HEK293 (cell line): ENCODE data around the gene NUDT3.

ENCODE experiments used
- BCL11B ChIP-seq: fragments of 450-650 bp; formaldehyde crosslinking; IDR thresholded peaks from 2 replicates; pipeline ENCODE4 v1.5.1; 2016; ENCODE audit warnings: low read depth, missing biosample characterization, missing genetic modification characterization
- KLF17 ChIP-seq: fragments of 450-650 bp; formaldehyde crosslinking; IDR thresholded peaks from 2 replicates; pipeline ENCODE4 v1.5.1; 2016; ENCODE audit warnings: missing biosample characterization, missing genetic modification characterization
- PBX3 ChIP-seq: sonication (generic); formaldehyde crosslinking; IDR thresholded peaks from 2 replicates; pipeline ENCODE4 v1.8.1; 2022; ENCODE audit warnings: mild to moderate bottlenecking, moderate library complexity, missing genetic modification reagents
- YY1 ChIP-seq: fragments of 450-650 bp; formaldehyde crosslinking; IDR thresholded peaks from 2 replicates; pipeline ENCODE4 v1.5.1; 2018; ENCODE audit warnings: missing biosample characterization, missing genetic modification characterization
- ZEB2 ChIP-seq: fragments of 450-650 bp; formaldehyde crosslinking; IDR thresholded peaks from 2 replicates; pipeline ENCODE4 v1.5.1; 2016; ENCODE audit warnings: missing biosample characterization, missing genetic modification characterization
- ZFP37 ChIP-seq: fragments of 450-650 bp; formaldehyde crosslinking; IDR thresholded peaks from 2 replicates; pipeline ENCODE4 v1.5.1; 2016; ENCODE audit warnings: missing biosample characterization, missing genetic modification characterization
- ZNF280C ChIP-seq: fragments of 450-650 bp; formaldehyde crosslinking; IDR thresholded peaks from 2 replicates; pipeline ENCODE4 v1.5.1; 2016; ENCODE audit warnings: missing biosample characterization, missing genetic modification characterization
- ZNF292 ChIP-seq: fragments of 450-650 bp; formaldehyde crosslinking; IDR thresholded peaks from 2 replicates; pipeline ENCODE4 v1.5.1; 2016; ENCODE audit warnings: low read depth, missing biosample characterization, missing genetic modification characterization, borderline replicate concordance
- ZNF530 ChIP-seq: fragments of 450-650 bp; formaldehyde crosslinking; IDR thresholded peaks from 2 replicates; pipeline ENCODE4 v1.5.1; 2016; ENCODE audit warnings: low read depth, missing biosample characterization, missing genetic modification characterization
- ZNF580 ChIP-seq: fragments of 450-650 bp; formaldehyde crosslinking; IDR thresholded peaks from 2 replicates; pipeline ENCODE4 v1.5.1; 2016; ENCODE audit warnings: missing biosample characterization, missing genetic modification characterization
- TF ChIP-seq, protein P1 (sequence below): fragments of 450-650 bp; formaldehyde crosslinking; IDR thresholded peaks from 2 replicates; pipeline ENCODE4 v1.5.1; 2016; ENCODE audit warnings: missing biosample characterization, missing genetic modification characterization
- TF ChIP-seq, protein P2 (sequence below): fragments of 450-650 bp; formaldehyde crosslinking; IDR thresholded peaks from 2 replicates; pipeline ENCODE4 v1.5.1; 2016; ENCODE audit warnings: missing biosample characterization, missing genetic modification characterization

DNA sequence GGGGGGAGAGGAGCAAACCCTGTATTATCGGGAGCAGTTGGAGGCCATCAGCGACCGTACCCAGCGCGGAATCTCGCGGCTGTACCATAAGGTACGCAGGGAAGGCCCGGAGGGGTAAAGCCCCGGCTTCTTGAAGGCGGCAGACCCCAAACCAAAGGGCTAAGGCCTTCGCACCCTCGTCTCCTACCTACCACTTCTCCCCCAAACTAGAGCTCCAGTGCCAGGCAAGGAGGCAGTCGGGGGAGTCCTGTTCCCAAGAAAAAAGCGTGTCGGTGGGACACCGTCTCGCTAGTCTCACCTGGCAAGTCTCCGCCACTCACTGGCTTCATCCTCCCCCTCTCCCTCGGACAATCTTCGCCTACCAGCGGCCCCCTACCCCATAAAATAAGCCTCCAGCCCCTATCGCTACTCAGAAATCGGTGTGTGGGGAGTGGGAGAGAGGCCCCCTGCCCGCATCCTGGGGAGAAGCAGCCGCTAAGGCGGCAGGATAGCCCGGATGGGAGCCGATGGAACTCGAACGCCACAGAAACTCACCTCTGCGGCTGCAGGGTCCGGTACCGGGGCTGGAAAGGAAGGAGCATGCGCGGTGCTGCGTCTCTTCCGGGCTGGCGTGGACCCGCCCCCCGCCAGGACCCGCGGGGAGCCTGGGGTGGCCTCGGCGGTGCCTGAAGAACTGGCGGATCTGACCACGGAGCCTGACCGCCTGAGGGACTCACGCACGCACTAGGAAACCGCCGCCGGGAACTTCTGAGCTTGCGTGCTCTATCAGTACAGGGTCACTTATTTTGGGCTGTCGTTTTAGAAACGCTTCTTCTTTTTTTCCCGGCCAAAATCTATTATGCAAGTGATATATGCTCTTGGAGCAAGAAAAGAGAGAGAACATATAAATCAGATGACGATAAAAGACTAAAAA lies 33.3 kb upstream of the NUDT3 start, which contains the start of gene RPS10:
- TF ChIP-seq, protein P1, sequence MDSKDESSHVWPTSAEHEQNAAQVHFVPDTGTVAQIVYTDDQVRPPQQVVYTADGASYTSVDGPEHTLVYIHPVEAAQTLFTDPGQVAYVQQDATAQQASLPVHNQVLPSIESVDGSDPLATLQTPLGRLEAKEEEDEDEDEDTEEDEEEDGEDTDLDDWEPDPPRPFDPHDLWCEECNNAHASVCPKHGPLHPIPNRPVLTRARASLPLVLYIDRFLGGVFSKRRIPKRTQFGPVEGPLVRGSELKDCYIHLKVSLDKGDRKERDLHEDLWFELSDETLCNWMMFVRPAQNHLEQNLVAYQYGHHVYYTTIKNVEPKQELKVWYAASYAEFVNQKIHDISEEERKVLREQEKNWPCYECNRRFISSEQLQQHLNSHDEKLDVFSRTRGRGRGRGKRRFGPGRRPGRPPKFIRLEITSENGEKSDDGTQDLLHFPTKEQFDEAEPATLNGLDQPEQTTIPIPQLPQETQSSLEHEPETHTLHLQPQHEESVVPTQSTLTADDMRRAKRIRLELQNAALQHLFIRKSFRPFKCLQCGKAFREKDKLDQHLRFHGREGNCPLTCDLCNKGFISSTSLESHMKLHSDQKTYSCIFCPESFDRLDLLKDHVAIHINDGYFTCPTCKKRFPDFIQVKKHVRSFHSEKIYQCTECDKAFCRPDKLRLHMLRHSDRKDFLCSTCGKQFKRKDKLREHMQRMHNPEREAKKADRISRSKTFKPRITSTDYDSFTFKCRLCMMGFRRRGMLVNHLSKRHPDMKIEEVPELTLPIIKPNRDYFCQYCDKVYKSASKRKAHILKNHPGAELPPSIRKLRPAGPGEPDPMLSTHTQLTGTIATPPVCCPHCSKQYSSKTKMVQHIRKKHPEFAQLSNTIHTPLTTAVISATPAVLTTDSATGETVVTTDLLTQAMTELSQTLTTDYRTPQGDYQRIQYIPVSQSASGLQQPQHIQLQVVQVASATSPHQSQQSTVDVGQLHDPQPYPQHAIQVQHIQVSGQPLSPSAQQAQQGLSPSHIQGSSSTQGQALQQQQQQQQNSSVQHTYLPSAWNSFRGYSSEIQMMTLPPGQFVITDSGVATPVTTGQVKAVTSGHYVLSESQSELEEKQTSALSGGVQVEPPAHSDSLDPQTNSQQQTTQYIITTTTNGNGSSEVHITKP (tag by site-specific recombination) = no peak
- TF ChIP-seq ZNF280C (tag by site-specific recombination) (no peak), ZFP37 (tag by site-specific recombination) (no peak), ZNF580 (no peak), KLF17 (no peak), ZNF530 (tag by site-specific recombination) (no peak), ZEB2 (tag by site-specific recombination) (peak; percentile 48; the same call in 1 of the 2 replicates), BCL11B (no peak), YY1 (tag by site-specific recombination) (0 out of 2 replicates have a peak, but pooled peaks have one; percentile 9), PBX3 (CRISPR knock-in tag) (0 out of 2 replicates have a peak, but pooled peaks have one; percentile 70), ZNF292 (tag by site-specific recombination) (no peak)
- TF ChIP-seq, protein P2, sequence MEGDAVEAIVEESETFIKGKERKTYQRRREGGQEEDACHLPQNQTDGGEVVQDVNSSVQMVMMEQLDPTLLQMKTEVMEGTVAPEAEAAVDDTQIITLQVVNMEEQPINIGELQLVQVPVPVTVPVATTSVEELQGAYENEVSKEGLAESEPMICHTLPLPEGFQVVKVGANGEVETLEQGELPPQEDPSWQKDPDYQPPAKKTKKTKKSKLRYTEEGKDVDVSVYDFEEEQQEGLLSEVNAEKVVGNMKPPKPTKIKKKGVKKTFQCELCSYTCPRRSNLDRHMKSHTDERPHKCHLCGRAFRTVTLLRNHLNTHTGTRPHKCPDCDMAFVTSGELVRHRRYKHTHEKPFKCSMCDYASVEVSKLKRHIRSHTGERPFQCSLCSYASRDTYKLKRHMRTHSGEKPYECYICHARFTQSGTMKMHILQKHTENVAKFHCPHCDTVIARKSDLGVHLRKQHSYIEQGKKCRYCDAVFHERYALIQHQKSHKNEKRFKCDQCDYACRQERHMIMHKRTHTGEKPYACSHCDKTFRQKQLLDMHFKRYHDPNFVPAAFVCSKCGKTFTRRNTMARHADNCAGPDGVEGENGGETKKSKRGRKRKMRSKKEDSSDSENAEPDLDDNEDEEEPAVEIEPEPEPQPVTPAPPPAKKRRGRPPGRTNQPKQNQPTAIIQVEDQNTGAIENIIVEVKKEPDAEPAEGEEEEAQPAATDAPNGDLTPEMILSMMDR = no peak
